Neutrophil (primary cell): ENCODE results near the gene PCSK1N.

Experiments
- H3K27ac ChIP-seq: fragments of 200-600 bp; sonication (generic); 2 replicates; pipeline ENCODE4 v1.5.1; 2016; ENCODE audit warnings: mild to moderate bottlenecking, moderate library complexity
- H3K27me3 ChIP-seq: fragments of 200-600 bp; sonication (generic); 2 replicates; pipeline ENCODE4 v1.6.0; 2016; ENCODE audit warnings: mild to moderate bottlenecking
- H3K36me3 ChIP-seq: fragments of 200-600 bp; sonication (generic); 2 replicates; pipeline ENCODE4 v1.5.1; 2017
- H3K4me1 ChIP-seq, 2 experiments: fragments of 200-600 bp in 1 of 2; sonication (generic) in 1 of 2; 1 replicate in 1 of 2; 2 replicates in 1 of 2; pipeline versions ENCODE4 v1.5.1 to v1.6.1; 2013 to 2016; ENCODE audit warnings: low read depth in 1 of 2, low read length in 1 of 2, mild to moderate bottlenecking in 1 of 2, moderate library complexity in 1 of 2; ENCODE audit not compliant: control insufficient read depth in 1 of 2, insufficient read depth in 1 of 2
- H3K4me3 ChIP-seq, 2 experiments: fragments of 200-600 bp in 1 of 2; sonication (generic) in 1 of 2; 1 replicate in 1 of 2; 2 replicates in 1 of 2; pipeline ENCODE4 v1.5.1; 2013 to 2016; ENCODE audit warnings: low read depth in 1 of 2, low read length in 1 of 2, mild to moderate bottlenecking in 1 of 2, moderate library complexity in 1 of 2
- H3K9me3 ChIP-seq: fragments of 200-600 bp; sonication (generic); 2 replicates; pipeline ENCODE4 v1.5.1; 2016
- TF ChIP-seq, protein P1 (sequence below): fragments of 200-600 bp; sonication (generic); IDR thresholded peaks from 2 replicates; pipeline ENCODE4 v1.5.1; 2016; ENCODE audit warnings: antibody characterized with exemption

Gene PCSK1N

DNA sequence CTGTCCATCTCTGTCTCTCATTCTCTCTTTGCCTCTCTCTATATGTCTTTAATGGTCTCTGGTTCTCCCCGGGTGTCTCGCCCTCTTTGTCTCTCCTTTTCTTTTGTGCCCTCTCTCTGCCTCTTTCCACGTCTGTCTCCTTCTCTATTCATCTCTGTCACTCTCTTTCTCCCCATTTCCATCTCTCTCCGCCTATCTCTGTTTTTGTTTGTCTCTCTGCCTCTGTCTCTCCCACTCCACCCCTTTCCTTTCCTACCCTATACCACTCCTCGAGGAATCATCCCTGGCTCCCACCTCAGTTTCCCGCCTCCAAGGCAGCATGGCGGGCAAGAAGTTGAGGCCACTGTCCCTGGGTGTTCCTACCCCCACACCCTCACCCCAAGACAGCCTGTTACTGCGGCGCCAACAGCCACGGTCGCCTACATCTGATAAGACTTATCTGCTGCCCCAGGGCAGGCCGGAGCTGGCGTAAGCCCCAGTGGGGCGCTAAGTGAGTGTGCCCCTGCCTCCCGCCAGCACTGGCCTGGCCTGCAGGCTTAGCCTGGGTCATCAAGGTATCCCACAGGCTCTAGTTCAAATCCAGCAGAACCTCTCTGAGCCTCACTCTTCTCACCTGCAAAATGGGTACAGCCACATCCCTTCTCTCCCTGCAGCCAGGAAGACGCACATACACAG lies 49.7 kb downstream of the PCSK1N start:
- Histone ChIP-seq H3K27ac (no peak overlapping the region), H3K27me3 (no peaks in the 10 kb centered on the region), H3K4me1 (peaks cover 7 to 9% of the 10 kb centered on the region in 2 experiments), H3K9me3 (no peaks in the 10 kb centered on the region), H3K4me3 (no peak overlapping the region), H3K36me3 (no peaks in the 10 kb centered on the region)
- TF ChIP-seq, protein P1, sequence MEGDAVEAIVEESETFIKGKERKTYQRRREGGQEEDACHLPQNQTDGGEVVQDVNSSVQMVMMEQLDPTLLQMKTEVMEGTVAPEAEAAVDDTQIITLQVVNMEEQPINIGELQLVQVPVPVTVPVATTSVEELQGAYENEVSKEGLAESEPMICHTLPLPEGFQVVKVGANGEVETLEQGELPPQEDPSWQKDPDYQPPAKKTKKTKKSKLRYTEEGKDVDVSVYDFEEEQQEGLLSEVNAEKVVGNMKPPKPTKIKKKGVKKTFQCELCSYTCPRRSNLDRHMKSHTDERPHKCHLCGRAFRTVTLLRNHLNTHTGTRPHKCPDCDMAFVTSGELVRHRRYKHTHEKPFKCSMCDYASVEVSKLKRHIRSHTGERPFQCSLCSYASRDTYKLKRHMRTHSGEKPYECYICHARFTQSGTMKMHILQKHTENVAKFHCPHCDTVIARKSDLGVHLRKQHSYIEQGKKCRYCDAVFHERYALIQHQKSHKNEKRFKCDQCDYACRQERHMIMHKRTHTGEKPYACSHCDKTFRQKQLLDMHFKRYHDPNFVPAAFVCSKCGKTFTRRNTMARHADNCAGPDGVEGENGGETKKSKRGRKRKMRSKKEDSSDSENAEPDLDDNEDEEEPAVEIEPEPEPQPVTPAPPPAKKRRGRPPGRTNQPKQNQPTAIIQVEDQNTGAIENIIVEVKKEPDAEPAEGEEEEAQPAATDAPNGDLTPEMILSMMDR = no peak

DNA sequence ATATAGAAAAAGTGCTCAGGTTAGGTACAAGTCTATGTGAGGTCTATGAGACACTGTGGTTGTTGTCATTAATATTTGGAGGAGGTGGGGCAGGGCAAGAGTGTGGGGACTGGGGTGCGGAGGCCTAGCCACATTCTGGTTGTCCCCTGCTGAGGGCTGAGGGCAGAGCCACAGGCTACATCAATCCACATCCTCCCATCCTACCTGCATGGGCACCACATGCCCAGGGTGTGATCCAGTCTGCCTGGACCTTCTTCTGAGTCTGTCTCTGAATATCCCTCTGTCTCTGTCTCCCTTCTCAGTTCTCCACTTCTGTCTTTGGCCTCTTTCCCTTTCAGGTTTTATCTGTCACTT lies 50.2 kb downstream of the PCSK1N start:
- TF ChIP-seq, protein P1 = no peak
- H3K9me3 ChIP-seq = no peaks in the 10 kb centered on the region
- no peak overlapping the region for H3K4me3 ChIP-seq
- no peaks in the 10 kb centered on the region for H3K36me3 ChIP-seq
- H3K27ac ChIP-seq = no peak overlapping the region
- H3K4me1 ChIP-seq = peaks cover 7 to 8% of the 10 kb centered on the region in 2 experiments
- H3K27me3 ChIP-seq = no peaks in the 10 kb centered on the region

- H3K4me1 ChIP-seq = peaks cover 3 to 4% of the 10 kb centered on the region in 2 experiments
- no peaks in the 10 kb centered on the region for H3K36me3 ChIP-seq
- no peaks in the 10 kb centered on the region for H3K9me3 ChIP-seq
- no peak overlapping the region for H3K4me3 ChIP-seq
- no peak overlapping the region for H3K27ac ChIP-seq
- TF ChIP-seq, protein P1 = no peak
- no peaks in the 10 kb centered on the region for H3K27me3 ChIP-seq
These were observed 50.7 kb downstream of the PCSK1N start for GRCh38 chrX:48784726-48785125.

- no peaks in the 10 kb centered on the region for H3K9me3 ChIP-seq
- no peak overlapping the region for H3K4me3 ChIP-seq
- no peaks in the 10 kb centered on the region for H3K36me3 ChIP-seq
- no peak overlapping the region for H3K27ac ChIP-seq
- H3K4me1 ChIP-seq = no peaks in the 10 kb centered on the region
- H3K27me3 ChIP-seq = no peaks in the 10 kb centered on the region
- TF ChIP-seq, protein P1 = no peak
These were observed 52.6 kb downstream of the PCSK1N start for GRCh38 chrX:48782795-48783194.

DNA sequence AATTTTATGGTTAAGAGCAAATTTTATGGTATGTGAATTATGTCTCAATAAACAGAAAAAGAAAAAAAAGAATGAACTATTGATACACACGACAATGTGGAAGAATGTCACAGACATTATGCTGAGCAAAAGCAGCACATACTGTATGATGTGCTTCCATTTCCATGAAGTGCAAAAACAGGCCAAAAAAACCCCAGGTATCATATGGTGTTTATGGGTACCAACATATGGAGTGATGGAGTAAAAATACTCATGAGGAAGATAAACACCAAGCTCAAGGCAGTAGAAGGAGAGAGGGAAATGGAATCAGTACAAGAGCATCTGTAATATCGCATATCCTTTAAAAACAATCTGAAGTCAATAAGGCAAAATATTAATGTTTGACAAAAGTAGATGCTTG lies 53.2 kb downstream of the PCSK1N start:
- no peak overlapping the region for H3K4me3 ChIP-seq
- no peak overlapping the region for H3K27ac ChIP-seq
- H3K27me3 ChIP-seq = no peaks in the 10 kb centered on the region
- H3K4me1 ChIP-seq = no peaks in the 10 kb centered on the region
- H3K9me3 ChIP-seq = no peaks in the 10 kb centered on the region
- no peaks in the 10 kb centered on the region for H3K36me3 ChIP-seq
- TF ChIP-seq, protein P1 = no peak

DNA sequence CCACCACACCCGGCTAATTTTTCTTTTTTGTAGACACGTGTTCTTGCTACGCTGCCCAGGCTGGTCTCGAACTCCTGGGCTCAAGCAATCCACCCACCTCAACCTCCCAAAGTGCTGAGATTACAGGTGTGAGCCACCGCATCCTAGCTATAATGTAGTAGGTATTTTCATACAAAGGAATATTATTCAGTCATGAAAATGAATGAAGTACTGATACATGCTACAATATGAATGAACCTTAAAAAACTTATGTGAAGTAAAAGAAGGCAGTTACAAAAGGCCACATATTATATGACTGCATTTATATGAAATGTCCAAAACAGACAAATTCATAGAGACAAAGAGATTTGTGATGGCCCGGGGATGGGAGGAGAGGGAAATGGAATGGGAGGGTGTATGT lies 53.7 kb downstream of the PCSK1N start:
- no peaks in the 10 kb centered on the region for H3K9me3 ChIP-seq

More for the DNA sequence above, 53.7 kb downstream of the PCSK1N start:
- Histone ChIP-seq H3K27ac (no peak overlapping the region), H3K4me3 (no peak overlapping the region), H3K36me3 (no peaks in the 10 kb centered on the region), H3K4me1 (no peaks in the 10 kb centered on the region), H3K27me3 (no peaks in the 10 kb centered on the region)
- TF ChIP-seq, protein P1 = no peak
